GM12872 (cell line): ENCODE results near the gene HOMER3.

Experiments
- TF ChIP-seq, protein P1 (sequence below): IDR thresholded peaks from 3 replicates; pipeline ENCODE4 v1.5.1; 2011; ENCODE audit warnings: low read depth, mild to moderate bottlenecking, low read length, moderate library complexity; ENCODE audit not compliant: insufficient read depth

Gene HOMER3

DNA sequence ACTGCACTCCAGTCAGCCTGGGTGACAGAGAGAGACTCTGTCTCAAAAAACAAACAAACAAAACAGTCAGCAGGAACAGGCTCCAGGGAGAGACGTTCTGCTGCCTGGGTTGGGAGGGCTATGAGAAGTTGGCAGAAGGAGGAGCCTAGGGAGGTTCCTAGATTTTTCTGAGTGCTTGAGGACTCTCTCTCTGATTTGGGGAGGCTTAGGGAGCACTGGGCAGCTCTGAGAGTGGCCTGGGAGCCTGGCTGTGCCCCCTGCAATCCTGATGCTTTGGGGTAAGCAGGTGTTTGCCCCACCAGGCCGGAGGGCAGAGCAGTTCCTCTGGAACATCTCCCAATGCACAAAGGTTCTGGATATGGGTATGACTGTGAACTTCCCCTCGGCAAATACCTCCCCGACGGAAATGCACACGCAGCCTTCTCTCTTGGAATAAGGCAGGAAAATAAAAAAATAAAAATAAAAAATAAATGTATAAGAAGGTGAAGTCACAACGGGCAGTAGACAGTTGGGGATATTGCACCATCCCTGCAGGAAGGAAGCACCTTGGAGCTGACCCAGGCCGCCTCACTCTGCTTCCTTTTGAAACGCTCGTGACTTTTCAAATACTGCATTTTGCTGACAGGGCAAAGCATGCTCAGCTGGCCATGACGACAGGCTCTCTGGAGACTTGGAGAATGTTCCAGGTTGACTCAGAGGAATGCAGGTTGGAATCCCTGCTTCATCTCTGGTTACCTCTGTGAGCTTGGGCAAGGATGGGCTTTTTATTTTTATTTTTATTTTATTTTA, 26.5 kb upstream of the HOMER3 start:
- TF ChIP-seq, protein P1, sequence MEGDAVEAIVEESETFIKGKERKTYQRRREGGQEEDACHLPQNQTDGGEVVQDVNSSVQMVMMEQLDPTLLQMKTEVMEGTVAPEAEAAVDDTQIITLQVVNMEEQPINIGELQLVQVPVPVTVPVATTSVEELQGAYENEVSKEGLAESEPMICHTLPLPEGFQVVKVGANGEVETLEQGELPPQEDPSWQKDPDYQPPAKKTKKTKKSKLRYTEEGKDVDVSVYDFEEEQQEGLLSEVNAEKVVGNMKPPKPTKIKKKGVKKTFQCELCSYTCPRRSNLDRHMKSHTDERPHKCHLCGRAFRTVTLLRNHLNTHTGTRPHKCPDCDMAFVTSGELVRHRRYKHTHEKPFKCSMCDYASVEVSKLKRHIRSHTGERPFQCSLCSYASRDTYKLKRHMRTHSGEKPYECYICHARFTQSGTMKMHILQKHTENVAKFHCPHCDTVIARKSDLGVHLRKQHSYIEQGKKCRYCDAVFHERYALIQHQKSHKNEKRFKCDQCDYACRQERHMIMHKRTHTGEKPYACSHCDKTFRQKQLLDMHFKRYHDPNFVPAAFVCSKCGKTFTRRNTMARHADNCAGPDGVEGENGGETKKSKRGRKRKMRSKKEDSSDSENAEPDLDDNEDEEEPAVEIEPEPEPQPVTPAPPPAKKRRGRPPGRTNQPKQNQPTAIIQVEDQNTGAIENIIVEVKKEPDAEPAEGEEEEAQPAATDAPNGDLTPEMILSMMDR = no peak

DNA sequence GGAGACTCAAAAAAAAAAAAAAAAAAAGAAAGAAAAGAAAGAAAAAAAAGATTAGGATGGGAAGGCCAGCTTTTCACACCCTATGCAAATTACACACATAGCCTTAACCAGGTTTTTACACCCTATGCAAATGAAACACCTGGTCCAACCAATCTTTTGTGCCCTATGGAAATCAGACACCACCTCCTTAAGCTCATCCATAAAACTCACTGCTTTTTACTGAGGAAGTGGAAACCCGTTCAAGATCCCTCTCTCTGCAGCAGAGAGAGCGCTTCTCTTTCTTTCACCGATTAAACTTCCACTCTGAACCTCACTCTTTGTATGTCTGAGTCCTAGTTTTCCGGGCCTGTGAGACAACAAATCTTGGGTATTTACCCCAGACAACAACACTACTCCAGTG, 25.3 kb upstream of the HOMER3 start:
- TF ChIP-seq, protein P1 = no peak

DNA sequence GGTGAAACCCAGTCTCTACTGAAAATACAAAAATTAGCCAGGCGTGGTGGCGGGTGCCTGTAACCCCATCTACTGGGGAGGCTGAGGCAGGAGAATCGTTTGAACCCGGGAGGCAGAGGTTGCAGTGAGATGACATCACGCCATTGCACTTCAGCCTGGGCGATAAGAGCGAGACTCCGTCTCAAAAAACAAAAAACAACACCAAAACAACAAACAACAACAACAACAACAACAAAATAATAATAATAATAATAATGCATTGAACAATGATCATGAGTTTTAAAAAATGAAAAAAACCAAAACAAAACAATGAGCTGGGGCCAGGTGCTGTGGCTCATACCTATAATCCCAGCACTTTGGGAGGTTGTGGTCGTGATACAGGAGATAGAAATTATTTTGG, 23.1 kb upstream of the HOMER3 start:
- TF ChIP-seq, protein P1 = no peak

DNA sequence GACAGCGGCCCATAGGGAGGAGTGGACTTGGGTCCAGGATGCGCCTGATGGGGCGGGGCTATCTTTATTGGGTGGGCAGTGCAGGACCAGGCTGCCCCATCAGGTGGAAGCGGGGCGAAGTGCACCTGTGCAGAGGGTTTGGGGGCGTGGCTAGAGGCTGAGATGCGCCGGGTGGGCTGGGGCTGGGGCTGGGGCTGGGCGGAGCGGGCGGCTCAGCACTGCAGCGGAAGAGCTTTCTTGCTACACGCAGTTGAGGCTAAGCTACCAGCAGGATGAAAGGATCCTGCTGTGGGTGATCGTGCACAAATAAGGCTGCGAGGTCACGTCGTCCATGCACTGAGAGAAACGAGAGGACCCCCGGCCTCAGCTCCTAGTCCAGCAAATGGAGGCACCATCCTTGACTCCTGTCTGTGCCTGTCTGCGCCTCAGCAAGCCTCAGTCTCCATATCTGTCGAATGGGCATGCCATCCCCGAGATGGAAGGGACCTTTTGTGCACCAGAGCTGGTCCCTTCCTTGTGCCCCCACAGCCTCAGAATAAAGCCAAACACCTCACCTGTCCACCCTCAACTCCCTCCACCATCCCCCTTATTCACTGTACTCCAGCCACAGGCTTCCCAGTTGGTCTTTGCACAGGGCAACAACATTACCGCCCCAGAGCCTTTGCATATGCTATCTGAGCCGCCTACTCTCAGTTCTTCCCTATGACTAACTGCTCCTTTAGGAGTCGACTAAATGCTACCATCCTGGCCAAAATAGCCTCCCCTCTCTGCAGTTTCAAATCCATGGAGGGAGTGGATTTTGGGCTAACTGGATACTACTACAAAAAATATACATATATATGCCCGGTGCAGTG, 21.0 kb upstream of the HOMER3 start:
- TF ChIP-seq, protein P1 = no peak

DNA sequence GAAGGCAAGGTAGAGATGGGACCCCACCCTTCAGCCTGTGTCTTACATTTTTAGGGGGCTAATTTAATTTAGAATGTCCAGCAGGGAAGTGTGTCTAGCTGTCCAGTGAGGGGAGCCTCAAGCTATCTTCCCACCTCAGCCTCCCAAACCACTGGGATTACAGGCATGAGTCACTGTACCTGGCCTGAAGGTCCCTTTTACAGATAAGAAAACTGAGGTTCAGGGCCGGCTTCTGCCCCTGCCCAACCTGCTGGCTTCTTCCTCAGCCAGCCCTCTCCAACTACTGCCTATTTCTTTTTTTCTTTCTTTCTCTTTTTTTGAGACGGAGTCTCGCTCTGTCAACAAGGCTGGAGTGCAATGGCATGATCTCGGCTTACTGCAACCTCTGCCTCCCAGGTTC, 19.4 kb upstream of the HOMER3 start:
- TF ChIP-seq, protein P1 = no peak

DNA sequence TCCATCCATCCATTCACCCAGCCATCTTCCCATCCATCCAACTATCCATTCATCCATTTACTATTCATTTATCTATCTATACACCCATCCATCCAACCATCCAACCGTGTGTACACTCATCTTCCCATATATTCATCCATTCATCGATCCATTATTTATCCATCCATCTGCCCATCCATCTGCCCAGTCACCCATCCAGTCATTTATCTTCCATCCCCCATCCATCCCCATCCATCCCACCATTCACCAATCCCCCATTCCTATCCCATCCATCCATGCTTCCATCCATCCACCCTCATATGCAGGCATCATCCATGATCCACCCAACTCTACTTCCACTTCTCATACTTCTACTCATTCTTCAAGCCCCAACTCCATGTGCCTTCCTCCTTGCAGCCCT, 14.0 kb upstream of the HOMER3 start:
- TF ChIP-seq, protein P1 = no peak

DNA sequence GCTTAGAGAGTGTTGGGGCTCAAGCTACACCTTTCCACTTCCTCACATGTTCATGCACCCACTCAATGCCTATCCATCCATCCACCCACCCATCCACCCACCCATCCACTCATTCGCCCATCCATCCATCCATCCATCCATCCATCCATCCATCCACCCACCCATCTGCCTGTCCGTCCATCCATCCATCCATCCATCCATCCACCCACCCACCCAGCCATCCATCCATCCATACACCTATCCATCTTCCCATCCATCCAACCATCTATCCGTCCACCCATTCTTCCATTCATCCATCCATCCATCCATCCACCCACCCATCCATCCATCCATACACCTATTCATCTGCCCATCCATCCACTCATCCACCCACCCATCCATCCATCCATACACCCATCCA, 13.1 kb upstream of the HOMER3 start:
- TF ChIP-seq, protein P1 = no peak
